IPS DF 4.7 (cell line): ENCODE measurements around the gene CPT1B.

Source experiments
- DNase-seq: peaks from one replicate; pipeline ENCODE4 v3.0.0-alpha.2; 2013; ENCODE audit warnings: low spot score; ENCODE audit errors: extremely low read depth

CPT1B gene

DNA sequence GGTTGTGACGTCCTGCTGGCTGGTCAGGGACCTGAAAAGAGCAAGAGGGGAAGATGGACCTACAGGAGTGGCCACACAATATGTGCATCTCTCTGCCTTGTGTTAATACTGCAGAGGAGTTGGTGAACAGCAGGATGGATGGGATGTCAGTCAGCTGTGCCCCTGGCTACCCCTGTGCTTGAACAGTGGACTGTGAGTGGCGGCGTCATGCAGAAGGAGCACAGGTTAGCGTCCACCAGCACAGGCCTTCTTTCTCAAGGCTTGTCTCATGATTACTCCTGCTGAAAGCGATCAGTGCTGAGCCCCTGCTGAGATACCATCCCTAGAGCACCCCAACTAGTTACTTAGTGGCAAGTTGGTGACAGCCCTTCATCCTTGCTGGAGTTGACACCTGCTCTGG lies 8.2 kb upstream of the CPT1B start:
- DNase-seq, result no peak

GRCh38 chr22:50585781-50586180 lies 7.6 kb upstream of the CPT1B start:
- DNase-seq, result no peak

- no peak for DNase-seq
Measured at GRCh38 chr22:50585238-50585637, 7.0 kb upstream of the CPT1B start.

GRCh38 chr22:50584106-50585096 lies 6.2 kb upstream of the CPT1B start:
- DNase-seq, result no peak

GRCh38 chr22:50583294-50583861 lies 5.2 kb upstream of the CPT1B start:
- DNase-seq, result no peak

GRCh38 chr22:50582493-50583293 lies 4.5 kb upstream of the CPT1B start, which contains the start of gene CHKB:
Gene CHKB (minus strand): TSS chr22:50582849. CDS start chr22:50582781, 68 bp downstream.
- peak; percentile 62 for DNase-seq

- no peak for DNase-seq
Measured at GRCh38 chr22:50581950-50582492, 3.8 kb upstream of the CPT1B start.

- no peak for DNase-seq
Measured at GRCh38 chr22:50581031-50581949, 3.1 kb upstream of the CPT1B start.

GRCh38 chr22:50579752-50580151 lies 1.5 kb upstream of the CPT1B start:
- no peak for DNase-seq

- DNase-seq, result no peak
Measured at GRCh38 chr22:50578776-50579310, 616 bp upstream of the CPT1B start.

- no peak for DNase-seq
Measured at GRCh38 chr22:50577697-50577986, 585 bp downstream of the CPT1B start.

DNA sequence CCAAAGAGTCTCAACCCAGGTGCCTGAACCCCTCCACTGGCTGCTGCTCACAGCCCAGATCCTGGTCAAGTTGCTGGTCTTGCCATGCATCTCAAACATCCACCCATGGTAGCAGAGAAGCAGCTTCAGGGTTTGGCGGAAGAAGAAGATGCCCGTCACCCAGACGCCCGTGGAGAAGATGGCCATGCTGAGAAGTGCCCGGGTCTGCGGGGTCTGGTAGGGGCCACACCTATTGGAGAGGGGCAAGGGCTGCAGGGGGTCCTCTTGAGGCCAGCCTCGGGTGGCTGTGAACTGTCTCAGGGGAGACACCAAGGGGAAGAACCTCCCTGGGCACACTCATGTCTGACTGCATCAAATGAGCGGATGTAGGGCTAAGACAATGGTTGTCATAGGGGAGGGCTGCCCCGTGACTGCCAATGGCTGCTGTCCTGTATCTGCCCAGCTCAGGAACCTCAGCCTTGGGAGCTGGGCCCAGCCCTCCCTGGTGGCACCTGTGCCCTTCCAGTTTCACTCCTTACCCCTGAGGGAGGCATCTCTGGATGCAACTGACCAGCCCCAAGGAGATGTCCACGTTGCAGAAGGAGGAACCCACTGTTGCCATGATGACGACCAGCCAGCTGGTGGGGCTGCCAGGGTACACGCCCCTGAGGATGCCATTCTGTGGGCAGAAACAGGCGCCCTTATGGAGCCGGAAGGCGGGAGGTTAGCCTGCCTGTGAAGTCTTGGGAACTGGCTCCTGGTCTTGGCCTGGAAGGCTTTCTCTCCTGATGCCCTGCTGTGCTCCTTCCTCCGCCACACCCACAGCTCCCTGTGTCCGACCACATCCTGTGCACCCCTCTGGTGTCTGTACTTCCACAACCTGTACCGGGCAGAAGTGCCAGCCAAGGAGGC lies 1.2 kb downstream of the CPT1B start:
- DNase-seq, result no peak

DNA sequence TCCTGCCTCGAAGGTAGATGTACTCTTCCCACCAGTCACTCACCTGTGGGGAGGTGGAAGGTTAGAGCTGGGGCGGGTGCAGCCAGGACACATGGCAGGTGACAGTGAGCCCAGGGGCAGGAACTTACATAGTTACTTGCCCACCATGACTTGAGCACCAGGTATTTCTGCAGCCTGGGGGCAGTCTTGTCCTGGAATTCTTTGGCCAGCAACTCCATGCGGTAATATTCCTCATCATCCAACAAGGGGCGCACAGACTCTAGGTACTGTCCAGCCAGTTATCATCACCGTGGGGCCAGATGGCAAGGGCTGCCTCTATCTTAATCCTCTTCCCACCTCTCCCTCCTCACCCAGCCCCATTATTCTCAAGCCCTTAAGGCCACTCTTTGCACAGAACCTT lies 2.2 kb downstream of the CPT1B start:
- no peak for DNase-seq

DNA sequence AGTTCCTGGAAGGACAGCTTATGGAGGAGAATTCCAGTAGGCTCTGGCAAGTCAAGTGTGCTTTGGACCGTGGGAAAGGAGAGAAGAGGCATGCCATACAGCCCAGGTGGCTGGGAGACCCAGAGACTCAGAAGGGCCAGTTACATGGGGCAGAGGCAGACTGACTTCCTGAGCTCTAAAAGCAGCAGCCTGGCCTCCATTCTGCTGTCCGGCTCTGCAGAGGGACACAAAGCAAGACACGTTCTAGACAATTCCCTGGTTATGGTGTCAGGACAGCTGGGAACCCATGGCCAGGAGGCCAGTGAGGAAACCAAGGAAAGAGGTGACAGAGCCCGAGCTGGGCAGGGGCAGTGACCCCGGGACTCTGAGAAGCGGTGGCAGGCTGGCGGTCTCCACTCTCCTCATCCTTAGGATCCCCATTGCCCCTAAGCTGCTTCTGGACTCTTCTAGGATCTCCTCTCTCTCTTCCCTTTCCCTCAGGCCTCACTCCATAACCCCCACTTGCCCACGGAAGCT lies 2.7 kb downstream of the CPT1B start:
- DNase-seq, result no peak

DNA sequence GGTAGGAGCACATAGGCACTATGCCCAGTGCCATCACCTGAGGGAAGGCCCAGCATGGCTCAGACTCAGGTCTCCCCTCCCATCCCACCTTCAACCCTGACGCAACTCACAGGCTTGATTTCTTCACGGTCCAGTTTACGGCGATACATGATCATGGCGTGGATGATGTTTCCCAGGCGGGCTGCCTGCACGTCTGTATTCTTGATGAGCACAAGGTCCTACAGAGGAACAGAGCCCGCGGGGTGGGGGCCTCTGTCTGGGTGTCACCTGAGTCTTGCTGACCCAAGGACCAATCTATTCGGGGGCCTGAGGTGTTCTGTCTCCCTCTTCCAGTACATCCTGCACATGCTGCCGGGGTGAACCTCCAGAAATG lies 3.9 kb downstream of the CPT1B start:
- no peak for DNase-seq

DNA sequence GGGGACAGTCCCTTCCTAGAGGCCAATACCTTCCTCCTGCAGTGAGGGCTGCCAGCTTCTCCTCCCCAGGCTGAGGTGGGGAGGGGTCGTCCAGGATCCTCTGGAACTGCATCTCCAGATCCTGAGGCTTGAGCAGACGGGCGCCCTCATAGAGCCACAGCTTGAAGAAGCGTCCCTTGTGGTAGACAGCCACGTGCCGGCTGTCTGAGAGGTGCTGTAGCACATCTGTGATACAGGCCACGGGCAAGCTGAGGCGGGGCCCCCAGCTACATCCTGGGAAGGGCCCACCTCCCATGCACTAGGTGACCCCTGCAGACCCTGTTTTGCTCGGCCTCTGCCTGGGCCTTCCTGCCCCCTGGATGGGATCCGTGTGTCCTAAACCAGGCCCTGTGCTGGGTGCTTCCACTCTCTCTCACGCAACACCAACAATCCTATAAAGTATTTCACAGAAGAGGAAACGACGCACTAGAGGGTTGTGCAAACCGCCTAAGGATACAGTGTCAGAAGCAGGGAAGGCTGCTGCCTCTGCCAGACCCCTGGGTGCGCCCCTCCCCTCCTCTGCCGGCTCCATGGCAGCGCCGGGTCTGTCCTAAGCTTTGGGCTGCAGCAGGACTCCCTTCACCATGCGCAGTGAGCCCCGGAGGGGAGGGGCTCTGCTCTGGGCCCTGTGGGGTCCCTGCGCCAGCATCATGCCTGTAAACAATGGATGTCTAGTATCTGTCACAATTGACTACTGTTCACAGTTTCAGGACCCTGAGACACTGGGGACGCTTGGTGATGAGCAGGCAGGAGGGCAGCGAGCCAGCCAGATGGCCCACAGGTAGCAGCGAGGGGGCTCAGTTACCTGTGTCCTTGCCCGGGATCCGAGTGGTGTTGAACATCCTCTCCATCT lies 4.5 kb downstream of the CPT1B start:
- DNase-seq, result no peak

DNA sequence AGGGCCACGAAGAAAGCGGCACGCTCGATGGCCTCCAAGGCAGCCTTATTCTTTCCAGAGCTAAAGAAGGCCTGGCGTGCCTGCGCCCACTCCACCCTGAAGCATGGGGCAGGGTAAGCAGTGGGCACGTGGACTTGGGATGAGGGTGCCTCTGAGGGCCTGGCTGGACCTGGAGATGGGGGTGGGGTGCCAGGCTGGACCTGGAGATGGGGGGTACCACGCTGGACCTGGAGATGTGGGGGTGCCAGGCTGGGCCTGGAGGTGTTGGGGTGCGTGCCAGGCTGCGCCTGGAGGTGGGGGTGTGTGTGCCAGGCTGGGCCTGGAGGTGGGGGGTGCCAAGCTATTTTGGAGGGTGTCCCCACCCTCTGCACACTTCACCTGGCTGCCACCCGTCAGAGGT lies 5.3 kb downstream of the CPT1B start:
- no peak for DNase-seq
